Neural cell (in vitro differentiated cells): ENCODE measurements around the gene CMTM8. TPM values are rescaled to one million over a fixed set of nuclear protein-coding genes. Genes with fewer than 3 reads are reported as not detected.

Experiments used
- H2AFZ ChIP-seq: fragments of 200-600, 300-800 bp; sonication (generic), shearing (Covaris generic); 2 replicates; pipeline ENCODE4 v1.6.0; 2014; ENCODE audit warnings: low read depth, mild to moderate bottlenecking, antibody characterized with exemption, low read length, moderate library complexity
- H3F3A ChIP-seq: fragments of 200-600 bp; shearing (Covaris generic); 2 replicates; pipeline ENCODE4 v1.6.1; 2016; ENCODE audit warnings: mild to moderate bottlenecking, moderate library complexity, mixed read lengths, antibody characterized with exemption, low read length; ENCODE audit not compliant: insufficient read depth, poor library complexity, severe bottlenecking
- H3K27ac ChIP-seq: fragments of 200-600, 300-800 bp; sonication (generic), shearing (Covaris generic); 2 replicates; pipeline ENCODE4 v1.5.1; 2014; ENCODE audit warnings: mild to moderate bottlenecking, low read length, moderate library complexity
- H3K27me3 ChIP-seq: fragments of 300-800, 200-600 bp; sonication (generic), shearing (Covaris generic); 2 replicates; pipeline ENCODE4 v1.6.0; 2014; ENCODE audit warnings: mild to moderate bottlenecking, low read depth, low read length, moderate library complexity; ENCODE audit not compliant: insufficient read depth
- H3K36me3 ChIP-seq: fragments of 300-800, 200-600 bp; sonication (generic), shearing (Covaris generic); 2 replicates; pipeline ENCODE4 v1.5.1; 2014; ENCODE audit warnings: mild to moderate bottlenecking, antibody characterized with exemption, low read length, moderate library complexity; ENCODE audit not compliant: insufficient read depth
- H3K4me2 ChIP-seq: fragments of 300-800, 200-600 bp; sonication (generic), shearing (Covaris generic); 2 replicates; pipeline ENCODE4 v1.6.0; 2014; ENCODE audit warnings: mild to moderate bottlenecking, low read length
- H3K4me3 ChIP-seq: fragments of 300-800, 200-600 bp; sonication (generic), shearing (Covaris generic); 2 replicates; pipeline ENCODE4 v1.5.1; 2014; ENCODE audit warnings: mild to moderate bottlenecking, low read length, moderate library complexity
- H3K79me2 ChIP-seq: fragments of 200-600 bp; shearing (Covaris generic); replicated peaks from 2 replicates; pipeline ENCODE4 v1.6.0; 2014; ENCODE audit warnings: mild to moderate bottlenecking, low read length, moderate library complexity; ENCODE audit not compliant: insufficient read depth
- H3K9ac ChIP-seq: fragments of 300-800, 200-600 bp; sonication (generic), shearing (Covaris generic); 2 replicates; pipeline ENCODE4 v1.6.1; 2016; ENCODE audit warnings: mild to moderate bottlenecking, low read length, mixed read lengths
- H3K9me2 ChIP-seq: fragments of 200-600 bp; shearing (Covaris generic); 2 replicates; pipeline ENCODE4 v1.6.1; 2016; ENCODE audit warnings: mild to moderate bottlenecking, low read length, mixed read lengths; ENCODE audit not compliant: insufficient read depth
- H3K9me3 ChIP-seq: fragments of 200-600, 300-800 bp; sonication (generic), shearing (Covaris generic); 2 replicates; pipeline ENCODE4 v1.6.1; 2016; ENCODE audit warnings: mild to moderate bottlenecking, mixed run types, low read length, moderate library complexity, mixed read lengths
- H4K20me1 ChIP-seq: fragments of 200-600 bp; shearing (Covaris generic); 2 replicates; pipeline ENCODE4 v1.6.1; 2016; ENCODE audit warnings: mild to moderate bottlenecking, mixed run types; ENCODE audit not compliant: insufficient read depth
- EP300 ChIP-seq: fragments of 450-650 bp; conservative IDR thresholded peaks from 2 replicates; pipeline ENCODE4 v1.6.1; 2014; ENCODE audit warnings: antibody characterized with exemption, mild to moderate bottlenecking, moderate library complexity; ENCODE audit not compliant: poor library complexity, severe bottlenecking
- EZH2 ChIP-seq: fragments of 200-600, 300-800 bp; shearing (Covaris generic), sonication (generic); IDR thresholded peaks from 2 replicates; pipeline ENCODE4 v1.6.1; 2014; ENCODE audit warnings: antibody characterized with exemption, low read length, borderline replicate concordance, mild to moderate bottlenecking; ENCODE audit not compliant: insufficient read depth, poor library complexity, severe bottlenecking
- MXI1 ChIP-seq: fragments of 450-650 bp; conservative IDR thresholded peaks from 2 replicates; pipeline ENCODE4 v1.6.1; 2014; ENCODE audit warnings: antibody characterized with exemption, mild to moderate bottlenecking; ENCODE audit not compliant: poor library complexity, severe bottlenecking
- POLR2AphosphoS5 ChIP-seq: IDR thresholded peaks from 2 replicates; pipeline ENCODE4 v1.6.1; 2012
- RAD21 ChIP-seq: fragments of 450-650 bp; conservative IDR thresholded peaks from 2 replicates; pipeline ENCODE4 v1.6.1; 2014; ENCODE audit warnings: antibody characterized with exemption, mild to moderate bottlenecking, moderate library complexity
- SMC3 ChIP-seq: fragments of 450-650 bp; conservative IDR thresholded peaks from 2 replicates; pipeline ENCODE4 v1.6.1; 2014; ENCODE audit warnings: antibody characterized with exemption, mild to moderate bottlenecking, moderate library complexity; ENCODE audit not compliant: poor library complexity
- TAF1 ChIP-seq: IDR thresholded peaks from 2 replicates; pipeline ENCODE4 v1.6.1; 2012; ENCODE audit warnings: low read depth
- polyA plus RNA-seq: library from polyadenylated mRNA; depleted of rRNA; stranded (reverse); fragments of >200 nt; gene quantifications from 2 replicates; pipeline ENCODE4 v1.2.3, GENCODE V29; 2014
- TF ChIP-seq, protein P1 (sequence below): fragments of 450-650 bp; IDR thresholded peaks from 2 replicates; pipeline ENCODE4 v1.5.1; 2014; ENCODE audit warnings: antibody characterized with exemption, mild to moderate bottlenecking, moderate library complexity; ENCODE audit not compliant: poor library complexity, severe bottlenecking
- TF ChIP-seq, protein P2 (sequence below): IDR thresholded peaks from 2 replicates; pipeline ENCODE4 v1.6.1; 2012; ENCODE audit warnings: borderline replicate concordance

Gene CMTM8
- polyA plus RNA-seq, 1 donor from 2014 or later: not detected

DNA sequence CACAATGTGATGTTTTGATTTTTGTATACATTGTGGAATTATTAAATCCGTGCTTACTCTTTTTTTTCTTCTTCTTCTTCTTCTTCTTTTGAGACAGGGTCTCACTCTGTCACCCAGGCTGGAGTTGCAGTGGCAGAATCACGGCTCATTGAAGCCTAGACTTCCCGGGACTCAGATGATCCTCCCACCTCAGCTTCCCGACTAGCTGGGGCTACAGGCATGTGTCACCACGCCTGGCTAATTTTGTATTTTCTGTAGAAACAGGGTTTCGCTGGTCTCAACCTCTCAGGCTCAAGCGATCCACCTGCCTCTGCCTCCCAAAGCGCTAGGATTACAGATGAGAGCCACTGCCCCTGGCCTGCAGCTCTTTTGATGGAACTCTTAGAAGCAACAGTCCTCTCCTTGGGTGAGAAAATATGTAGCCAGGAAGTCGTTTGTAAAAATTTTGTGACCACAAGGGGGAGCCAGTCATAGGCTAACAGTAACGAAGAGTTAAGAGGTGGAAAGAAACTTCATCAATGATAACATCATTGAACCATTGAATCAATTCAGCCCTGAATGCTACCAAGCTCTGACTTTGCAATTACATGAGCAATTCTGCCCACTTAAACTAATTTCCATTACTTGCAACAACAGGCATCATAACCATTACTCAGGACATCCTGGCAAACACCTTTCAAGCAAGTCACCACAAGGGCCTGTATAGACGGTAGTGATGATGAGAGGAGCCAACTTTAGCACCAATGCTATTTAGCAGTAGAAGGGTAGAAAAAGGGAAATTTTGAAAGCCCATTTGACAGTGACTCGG is 136.5 kb downstream of the CMTM8 start:
- Histone ChIP-seq H3K79me2 (no peaks in the 10 kb centered on the region), H4K20me1 (no peaks in the 10 kb centered on the region), H3K27me3 (no peaks in the 10 kb centered on the region), H3K9me2 (no peaks in the 10 kb centered on the region), H3K4me2 (no peak overlapping the region), H3K9ac (no peak overlapping the region), H3K9me3 (no peaks in the 10 kb centered on the region), H3K4me3 (no peak overlapping the region), H3F3A (no peaks in the 10 kb centered on the region), H2AFZ (no peak overlapping the region), H3K36me3 (no peaks in the 10 kb centered on the region), H3K27ac (no peak overlapping the region)
- TF ChIP-seq POLR2AphosphoS5 (no peak), SMC3 (peak; percentile 70), TAF1 (no peak), MXI1 (no peak), RAD21 (peak; percentile 51)
- TF ChIP-seq, protein P1, sequence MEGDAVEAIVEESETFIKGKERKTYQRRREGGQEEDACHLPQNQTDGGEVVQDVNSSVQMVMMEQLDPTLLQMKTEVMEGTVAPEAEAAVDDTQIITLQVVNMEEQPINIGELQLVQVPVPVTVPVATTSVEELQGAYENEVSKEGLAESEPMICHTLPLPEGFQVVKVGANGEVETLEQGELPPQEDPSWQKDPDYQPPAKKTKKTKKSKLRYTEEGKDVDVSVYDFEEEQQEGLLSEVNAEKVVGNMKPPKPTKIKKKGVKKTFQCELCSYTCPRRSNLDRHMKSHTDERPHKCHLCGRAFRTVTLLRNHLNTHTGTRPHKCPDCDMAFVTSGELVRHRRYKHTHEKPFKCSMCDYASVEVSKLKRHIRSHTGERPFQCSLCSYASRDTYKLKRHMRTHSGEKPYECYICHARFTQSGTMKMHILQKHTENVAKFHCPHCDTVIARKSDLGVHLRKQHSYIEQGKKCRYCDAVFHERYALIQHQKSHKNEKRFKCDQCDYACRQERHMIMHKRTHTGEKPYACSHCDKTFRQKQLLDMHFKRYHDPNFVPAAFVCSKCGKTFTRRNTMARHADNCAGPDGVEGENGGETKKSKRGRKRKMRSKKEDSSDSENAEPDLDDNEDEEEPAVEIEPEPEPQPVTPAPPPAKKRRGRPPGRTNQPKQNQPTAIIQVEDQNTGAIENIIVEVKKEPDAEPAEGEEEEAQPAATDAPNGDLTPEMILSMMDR: peak; percentile 63

DNA sequence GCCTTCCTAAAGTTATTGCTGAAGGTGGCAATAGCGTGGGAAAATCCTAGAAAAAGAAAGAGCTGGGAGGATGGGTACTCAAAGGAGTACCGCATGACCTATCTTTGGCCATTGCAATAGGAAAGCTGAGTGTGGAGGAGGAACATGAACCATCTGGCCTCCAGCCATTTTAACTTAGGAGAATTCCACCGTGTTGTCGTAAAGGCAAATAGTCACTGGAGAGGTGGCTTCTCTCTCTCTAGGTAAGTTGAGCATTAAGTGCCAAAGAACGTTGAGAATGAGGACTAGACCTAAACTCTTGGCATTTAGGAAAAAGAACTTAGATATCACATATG is 137.1 kb downstream of the CMTM8 start:
- Histone ChIP-seq H3K36me3 (no peaks in the 10 kb centered on the region), H3K4me3 (no peak overlapping the region), H2AFZ (no peak overlapping the region), H3K79me2 (no peaks in the 10 kb centered on the region), H3K27me3 (no peaks in the 10 kb centered on the region), H3K9me2 (no peaks in the 10 kb centered on the region), H3K9ac (no peak overlapping the region), H3F3A (no peaks in the 10 kb centered on the region), H4K20me1 (no peaks in the 10 kb centered on the region), H3K4me2 (no peak overlapping the region), H3K27ac (no peak overlapping the region), H3K9me3 (no peaks in the 10 kb centered on the region)
- TF ChIP-seq RAD21: no peak
- TF ChIP-seq TAF1: no peak
- TF ChIP-seq EZH2: no peak
- TF ChIP-seq, protein P1: no peak
- TF ChIP-seq, protein P2, sequence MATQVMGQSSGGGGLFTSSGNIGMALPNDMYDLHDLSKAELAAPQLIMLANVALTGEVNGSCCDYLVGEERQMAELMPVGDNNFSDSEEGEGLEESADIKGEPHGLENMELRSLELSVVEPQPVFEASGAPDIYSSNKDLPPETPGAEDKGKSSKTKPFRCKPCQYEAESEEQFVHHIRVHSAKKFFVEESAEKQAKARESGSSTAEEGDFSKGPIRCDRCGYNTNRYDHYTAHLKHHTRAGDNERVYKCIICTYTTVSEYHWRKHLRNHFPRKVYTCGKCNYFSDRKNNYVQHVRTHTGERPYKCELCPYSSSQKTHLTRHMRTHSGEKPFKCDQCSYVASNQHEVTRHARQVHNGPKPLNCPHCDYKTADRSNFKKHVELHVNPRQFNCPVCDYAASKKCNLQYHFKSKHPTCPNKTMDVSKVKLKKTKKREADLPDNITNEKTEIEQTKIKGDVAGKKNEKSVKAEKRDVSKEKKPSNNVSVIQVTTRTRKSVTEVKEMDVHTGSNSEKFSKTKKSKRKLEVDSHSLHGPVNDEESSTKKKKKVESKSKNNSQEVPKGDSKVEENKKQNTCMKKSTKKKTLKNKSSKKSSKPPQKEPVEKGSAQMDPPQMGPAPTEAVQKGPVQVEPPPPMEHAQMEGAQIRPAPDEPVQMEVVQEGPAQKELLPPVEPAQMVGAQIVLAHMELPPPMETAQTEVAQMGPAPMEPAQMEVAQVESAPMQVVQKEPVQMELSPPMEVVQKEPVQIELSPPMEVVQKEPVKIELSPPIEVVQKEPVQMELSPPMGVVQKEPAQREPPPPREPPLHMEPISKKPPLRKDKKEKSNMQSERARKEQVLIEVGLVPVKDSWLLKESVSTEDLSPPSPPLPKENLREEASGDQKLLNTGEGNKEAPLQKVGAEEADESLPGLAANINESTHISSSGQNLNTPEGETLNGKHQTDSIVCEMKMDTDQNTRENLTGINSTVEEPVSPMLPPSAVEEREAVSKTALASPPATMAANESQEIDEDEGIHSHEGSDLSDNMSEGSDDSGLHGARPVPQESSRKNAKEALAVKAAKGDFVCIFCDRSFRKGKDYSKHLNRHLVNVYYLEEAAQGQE: no peak
- no peak for TF ChIP-seq POLR2AphosphoS5
- TF ChIP-seq SMC3: no peak
- TF ChIP-seq MXI1: no peak
- no peak for TF ChIP-seq EP300
